Uterus (tissue), 4 donors: Measurements from ENCODE around the gene DTD1. TPM values are rescaled to one million over a fixed set of nuclear protein-coding genes. Genes with fewer than 3 reads are reported as not detected.
A peak's percentile ranks its signal among the peaks of the same experiment; 100 is the strongest.

Experiments
- DNase-seq, 2 donors: peaks; one replicate each; pipeline ENCODE4 v3.0.0-alpha.2; 2019 to 2020
- H3K27ac ChIP-seq, 2 donors: fragments of 200-600 bp; sonication (generic); 1 replicate in 1 of 2; 2 replicates in 1 of 2; pipeline ENCODE4 v1.5.1; 2016 to 2018
- H3K27me3 ChIP-seq, 2 donors: fragments of 200-600 bp; sonication (generic); one replicate each; pipeline ENCODE4 v1.5.1; 2018 to 2019; ENCODE audit warnings: control low read depth in 1 of 2
- H3K36me3 ChIP-seq, 2 donors: fragments of 200-600 bp; sonication (generic); one replicate each; pipeline ENCODE4 v1.5.1; 2019; ENCODE audit warnings: control low read depth in 1 of 2
- H3K4me1 ChIP-seq, 2 donors: fragments of 200-600 bp; sonication (generic); one replicate each; pipeline ENCODE4 v1.5.1; 2018 to 2019; ENCODE audit warnings: control low read depth in 1 of 2
- H3K4me3 ChIP-seq, 2 donors: fragments of 200-600 bp; sonication (generic); 1 replicate in 1 of 2; 2 replicates in 1 of 2; pipeline ENCODE4 v1.5.1; 2018 to 2019; ENCODE audit warnings: mild to moderate bottlenecking in 1 of 2
- H3K9me3 ChIP-seq, 2 donors: fragments of 200-600 bp; sonication (generic); one replicate each; pipeline ENCODE4 v1.5.1; 2019; ENCODE audit warnings: control low read depth in 1 of 2
- POLR2A ChIP-seq, 2 donors: fragments of 450-650 bp; IDR thresholded peaks; one replicate each; pipeline ENCODE4 v1.6.1; 2016; ENCODE audit warnings: antibody characterized with exemption in 2 of 2, mild to moderate bottlenecking in 1 of 2, moderate library complexity in 1 of 2
- intact Hi-C: fragments of 100-400 bp; cut with DNase I; formaldehyde crosslinking; loops from one replicate; pipeline ENCODE4 v1.15.1; 2023; ENCODE audit warnings: low total_unique reads
- total RNA-seq, 4 donors: library from RNA; depleted of rRNA in 3 of 4; stranded (reverse); fragments of >200 nt in 3 of 4; gene quantifications; one replicate each; pipeline versions ENCODE4 v1.1.0 to v1.2.4, GENCODE V29; 2014 to 2023
- TF ChIP-seq, protein P1 (sequence below), 4 experiments: fragments of 200-600 bp in 2 of 4; fragments of 450-650 bp in 2 of 4; sonication (generic) in 2 of 4; IDR thresholded peaks; one replicate each; pipeline ENCODE4 v1.5.1; 2016 to 2019; ENCODE audit warnings: antibody characterized with exemption in 4 of 4, mild to moderate bottlenecking in 2 of 4, moderate library complexity in 1 of 4
- donor health status: DM: yes; HTN: yes; CAD: no.

Gene DTD1
- total RNA-seq, 4 donors from 2014 or later, result 23.4 to 38.3 (median 30.7) TPM

DNA sequence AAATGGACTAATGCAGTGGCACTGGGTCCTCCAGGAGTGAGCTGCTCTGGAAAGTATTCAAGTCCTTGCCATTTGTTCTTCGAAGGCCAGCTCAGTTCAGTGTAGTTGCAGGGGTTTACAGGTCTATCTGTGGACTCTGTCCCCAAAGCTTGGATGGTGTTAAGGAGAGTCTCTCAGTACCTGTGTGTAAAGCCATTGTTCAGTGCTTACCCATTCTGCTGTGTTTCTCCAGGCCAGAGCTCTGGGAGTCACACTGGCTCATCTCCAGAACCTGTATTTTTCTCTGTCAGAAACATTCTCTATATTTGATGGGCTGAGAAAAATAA lies 66.6 kb downstream of the DTD1 start:
- Histone ChIP-seq H3K9me3 (no peaks in the 10 kb centered on the region), H3K27ac (peak overlapping the region in 1 of 2 donors; percentile 29), H3K4me3 (no peak overlapping the region), H3K27me3 (no peaks in the 10 kb centered on the region), H3K36me3 (no peaks in the 10 kb centered on the region), H3K4me1 (no peaks in the 10 kb centered on the region)
- DNase-seq, result no peak
- TF ChIP-seq POLR2A (IDR thresholded peaks at IDR 0.05), result no peak
- TF ChIP-seq, protein P1, sequence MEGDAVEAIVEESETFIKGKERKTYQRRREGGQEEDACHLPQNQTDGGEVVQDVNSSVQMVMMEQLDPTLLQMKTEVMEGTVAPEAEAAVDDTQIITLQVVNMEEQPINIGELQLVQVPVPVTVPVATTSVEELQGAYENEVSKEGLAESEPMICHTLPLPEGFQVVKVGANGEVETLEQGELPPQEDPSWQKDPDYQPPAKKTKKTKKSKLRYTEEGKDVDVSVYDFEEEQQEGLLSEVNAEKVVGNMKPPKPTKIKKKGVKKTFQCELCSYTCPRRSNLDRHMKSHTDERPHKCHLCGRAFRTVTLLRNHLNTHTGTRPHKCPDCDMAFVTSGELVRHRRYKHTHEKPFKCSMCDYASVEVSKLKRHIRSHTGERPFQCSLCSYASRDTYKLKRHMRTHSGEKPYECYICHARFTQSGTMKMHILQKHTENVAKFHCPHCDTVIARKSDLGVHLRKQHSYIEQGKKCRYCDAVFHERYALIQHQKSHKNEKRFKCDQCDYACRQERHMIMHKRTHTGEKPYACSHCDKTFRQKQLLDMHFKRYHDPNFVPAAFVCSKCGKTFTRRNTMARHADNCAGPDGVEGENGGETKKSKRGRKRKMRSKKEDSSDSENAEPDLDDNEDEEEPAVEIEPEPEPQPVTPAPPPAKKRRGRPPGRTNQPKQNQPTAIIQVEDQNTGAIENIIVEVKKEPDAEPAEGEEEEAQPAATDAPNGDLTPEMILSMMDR (IDR thresholded peaks at IDR 0.05), result no peak
- intact Hi-C loops, result no loop called here

DNA sequence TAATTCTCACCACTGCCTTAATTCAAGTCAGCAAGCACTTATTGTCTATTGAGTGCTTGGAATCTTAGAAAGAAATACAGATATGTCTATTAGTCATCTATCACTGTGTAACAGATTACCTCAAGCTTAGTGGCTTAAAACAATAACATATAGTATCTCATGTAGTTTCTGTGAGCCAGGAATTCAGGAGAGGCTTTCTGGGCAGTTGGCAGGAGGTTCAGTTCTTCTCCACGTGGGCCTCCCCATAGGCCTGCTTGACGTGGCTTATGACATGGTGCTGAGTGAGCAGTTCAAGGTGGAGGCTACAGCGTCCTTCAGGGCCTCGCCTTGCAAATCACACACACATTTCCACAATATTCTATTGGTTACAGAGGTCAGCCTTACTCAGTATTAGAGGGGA lies 69.7 kb downstream of the DTD1 start:
- H3K27me3 ChIP-seq, result no peaks in the 10 kb centered on the region
- no peak overlapping the region for H3K27ac ChIP-seq
- no peaks in the 10 kb centered on the region for H3K9me3 ChIP-seq
- no peak for DNase-seq
- TF ChIP-seq POLR2A (IDR thresholded peaks at IDR 0.05), result no peak
- TF ChIP-seq, protein P1 (IDR thresholded peaks at IDR 0.05), result no peak
- intact Hi-C loops, result no loop called here
- H3K36me3 ChIP-seq, result no peaks in the 10 kb centered on the region
- no peaks in the 10 kb centered on the region for H3K4me1 ChIP-seq
- H3K4me3 ChIP-seq, result no peak overlapping the region

DNA sequence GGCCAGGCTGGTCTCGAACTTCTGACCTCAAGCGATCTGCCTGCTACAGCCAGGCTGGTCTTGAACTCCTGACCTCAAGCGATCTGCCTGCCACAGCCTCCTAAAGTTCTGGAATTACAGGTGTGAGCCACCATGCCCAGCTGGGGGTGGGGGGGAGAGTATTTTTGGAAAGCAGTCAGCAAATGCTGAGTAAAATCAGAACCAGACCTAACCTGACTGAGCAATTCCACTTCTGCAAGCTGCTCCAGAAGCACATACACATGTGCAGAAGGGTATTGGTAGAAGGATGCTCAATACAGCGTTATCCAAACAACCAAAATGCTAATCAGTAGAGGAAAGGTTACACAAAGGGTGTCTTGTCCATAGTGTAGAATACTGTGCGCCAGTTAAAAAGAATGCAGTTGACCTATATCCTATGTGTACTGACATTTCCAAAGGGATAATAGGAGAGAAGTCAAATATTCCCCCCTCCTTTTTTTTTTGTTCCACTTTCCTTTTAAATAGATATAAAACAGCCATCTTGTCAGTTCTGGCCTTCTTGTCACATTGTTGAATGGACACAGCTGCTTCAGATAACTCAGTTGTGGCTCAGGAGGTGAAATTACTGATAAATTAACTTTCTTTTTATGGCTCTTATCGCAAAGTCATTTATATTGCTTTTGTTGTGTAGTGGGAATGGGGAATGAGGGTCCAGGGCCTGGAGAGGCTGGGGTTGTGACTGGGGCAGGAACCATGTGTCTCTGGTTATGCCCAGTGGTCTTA lies 74.6 kb downstream of the DTD1 start:
- intact Hi-C loops, result no loop called here
- H3K4me3 ChIP-seq, result no peak overlapping the region
- no peaks in the 10 kb centered on the region for H3K36me3 ChIP-seq
- no peaks in the 10 kb centered on the region for H3K9me3 ChIP-seq
- H3K4me1 ChIP-seq, result no peaks in the 10 kb centered on the region
- H3K27ac ChIP-seq, result peak overlapping the region in 1 of 2 donors; percentile 57
- TF ChIP-seq, protein P1 (IDR thresholded peaks at IDR 0.05), result no peak
- TF ChIP-seq POLR2A (IDR thresholded peaks at IDR 0.05), result no peak
- DNase-seq, result no peak
- no peaks in the 10 kb centered on the region for H3K27me3 ChIP-seq

DNA sequence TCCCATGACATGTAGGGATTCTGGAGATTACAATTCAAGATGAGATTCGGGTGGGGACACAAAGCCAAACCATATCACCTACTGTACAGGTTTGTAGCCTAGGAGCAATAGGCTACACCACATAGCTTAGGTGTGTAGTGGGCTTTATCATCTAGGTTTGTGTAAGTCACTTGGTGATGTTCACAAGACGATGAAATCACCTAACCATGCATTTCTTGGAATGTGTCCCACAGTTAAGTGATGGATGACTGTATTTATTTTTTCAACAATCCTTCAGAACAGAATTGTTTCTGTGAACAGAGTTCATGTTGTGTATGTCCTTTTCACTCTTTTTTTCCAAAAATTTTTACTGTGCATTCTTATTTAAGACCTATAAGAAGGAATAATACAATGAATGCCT lies 76.1 kb downstream of the DTD1 start:
- Histone ChIP-seq H3K4me1 (no peaks in the 10 kb centered on the region), H3K36me3 (no peaks in the 10 kb centered on the region), H3K4me3 (no peak overlapping the region), H3K27me3 (no peaks in the 10 kb centered on the region), H3K9me3 (no peaks in the 10 kb centered on the region), H3K27ac (peak overlapping the region in 1 of 2 donors; percentile 57)
- no peak for DNase-seq
- TF ChIP-seq POLR2A (IDR thresholded peaks at IDR 0.05), result no peak
- TF ChIP-seq, protein P1 (IDR thresholded peaks at IDR 0.05), result no peak
- intact Hi-C loops, result no loop called here

DNA sequence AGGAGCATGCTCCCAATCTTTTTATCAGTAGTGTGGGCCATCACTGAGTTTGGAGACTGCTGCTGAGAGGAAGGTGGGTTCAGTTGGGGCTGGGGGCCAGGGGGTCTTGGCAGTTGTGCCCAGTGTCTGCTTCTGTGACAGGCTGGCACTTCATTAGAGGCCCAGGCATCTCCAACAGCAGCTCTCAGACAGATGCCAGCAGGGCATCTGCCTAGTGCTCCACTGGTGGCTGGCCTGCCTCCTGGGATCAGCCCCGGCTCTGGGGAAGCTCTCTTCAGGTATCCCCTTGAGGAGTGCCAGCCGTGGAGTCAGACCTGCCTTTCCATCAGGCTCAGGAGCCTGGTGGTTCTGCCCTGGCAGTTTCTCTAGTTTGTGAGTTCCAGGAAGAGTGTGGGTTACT lies 77.3 kb downstream of the DTD1 start:
- intact Hi-C loops, result no loop called here
- Histone ChIP-seq H3K4me3 (no peak overlapping the region), H3K36me3 (no peaks in the 10 kb centered on the region), H3K27me3 (no peaks in the 10 kb centered on the region), H3K9me3 (no peaks in the 10 kb centered on the region), H3K4me1 (no peaks in the 10 kb centered on the region), H3K27ac (peak overlapping the region in 1 of 2 donors; percentile 57)
- TF ChIP-seq, protein P1 (IDR thresholded peaks at IDR 0.05), result no peak
- no peak for TF ChIP-seq POLR2A (IDR thresholded peaks at IDR 0.05)
- no peak for DNase-seq
